ENCODE measurements around the gene ADARB2.

ADARB2 gene

DNA sequence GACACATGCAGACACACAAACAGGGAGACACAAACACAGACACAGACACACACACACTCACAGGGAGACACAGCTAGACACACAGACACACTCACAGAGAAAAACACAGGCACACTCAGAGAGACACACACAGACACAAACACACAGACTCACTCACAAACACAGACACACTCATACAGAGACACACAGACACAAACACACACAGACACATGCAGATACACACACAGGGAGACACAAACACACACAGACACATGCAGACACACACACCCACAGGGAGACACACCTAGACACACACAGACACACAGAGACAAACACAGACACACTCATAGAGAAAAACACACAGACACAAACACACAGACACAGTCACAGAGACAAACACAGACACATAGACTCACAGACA, 67.9 kb downstream of the ADARB2 start:
- no peak overlapping the region for H3K9ac ChIP-seq (ENCODE audit: low read length)
- no peaks in the 10 kb centered on the region for H3K4me1 ChIP-seq (ENCODE audit: control insufficient read depth, insufficient read depth, low read length)
- no peaks in the 10 kb centered on the region for H3K36me3 ChIP-seq (ENCODE audit: control insufficient read depth, insufficient read depth, low read length, severe bottlenecking)
- no peaks in the 10 kb centered on the region for H3K9me3 ChIP-seq (ENCODE audit: control insufficient read depth, low read length)
- H3K4me3 ChIP-seq (ENCODE audit: low read length), result no peak overlapping the region
- H3K27me3 ChIP-seq (replicated peaks; ENCODE audit: control insufficient read depth, insufficient read depth, low read length), result no peaks in the 10 kb centered on the region
- no peak for DNase-seq (ENCODE audit: low read depth)

DNA sequence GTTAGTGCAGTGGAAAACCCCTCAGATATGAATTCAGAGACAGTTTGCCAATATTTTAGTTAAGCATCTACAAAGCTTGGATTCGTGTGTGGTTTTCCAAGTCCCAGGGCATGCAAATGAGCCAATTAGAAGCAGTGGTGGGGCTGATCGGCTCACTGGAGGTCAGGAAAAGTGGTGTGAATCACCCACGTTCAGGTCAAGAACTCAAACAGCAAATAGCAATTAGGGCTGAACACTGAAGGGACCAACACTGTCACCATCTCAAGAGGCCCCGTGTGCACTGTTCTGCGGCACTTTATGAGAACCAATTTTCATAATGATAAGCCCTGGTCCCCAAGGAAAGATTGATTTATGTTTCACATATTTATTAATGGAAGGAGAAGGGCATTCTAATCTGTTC, 68.9 kb downstream of the ADARB2 start:
- no peak for DNase-seq (ENCODE audit: low read depth)
- no peaks in the 10 kb centered on the region for H3K27me3 ChIP-seq (replicated peaks; ENCODE audit: control insufficient read depth, insufficient read depth, low read length)
- H3K4me3 ChIP-seq (ENCODE audit: low read length), result no peak overlapping the region
- H3K9ac ChIP-seq (ENCODE audit: low read length), result no peak overlapping the region
- no peaks in the 10 kb centered on the region for H3K4me1 ChIP-seq (ENCODE audit: control insufficient read depth, insufficient read depth, low read length)
- no peaks in the 10 kb centered on the region for H3K36me3 ChIP-seq (ENCODE audit: control insufficient read depth, insufficient read depth, low read length, severe bottlenecking)
- no peaks in the 10 kb centered on the region for H3K9me3 ChIP-seq (ENCODE audit: control insufficient read depth, low read length)

DNA sequence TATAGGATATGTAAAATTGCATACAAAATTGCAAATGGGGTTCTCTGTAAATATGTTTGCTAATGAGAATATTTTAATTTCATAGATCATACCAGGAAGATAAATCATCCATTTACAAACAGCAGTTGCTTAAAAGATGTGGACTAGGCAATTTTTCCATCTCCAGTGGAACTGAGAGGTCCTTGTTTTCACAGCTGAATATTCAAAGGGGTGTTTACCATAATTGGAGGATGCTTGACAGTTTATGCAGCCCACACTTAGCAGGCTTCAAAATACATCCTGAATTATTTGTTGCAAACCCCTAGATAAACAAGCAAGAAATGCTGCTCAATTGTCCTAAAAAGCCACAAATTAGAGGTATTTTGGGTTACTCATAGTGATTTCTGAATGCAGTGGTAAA, 69.9 kb downstream of the ADARB2 start:
- no peak for DNase-seq (ENCODE audit: low read depth)
- Histone ChIP-seq H3K27me3 (replicated peaks; ENCODE audit: control insufficient read depth, insufficient read depth, low read length) (no peaks in the 10 kb centered on the region), H3K36me3 (ENCODE audit: control insufficient read depth, insufficient read depth, low read length, severe bottlenecking) (no peaks in the 10 kb centered on the region), H3K9me3 (ENCODE audit: control insufficient read depth, low read length) (no peaks in the 10 kb centered on the region), H3K4me1 (ENCODE audit: control insufficient read depth, insufficient read depth, low read length) (no peaks in the 10 kb centered on the region), H3K4me3 (ENCODE audit: low read length) (no peak overlapping the region), H3K9ac (ENCODE audit: low read length) (no peak overlapping the region)

DNA sequence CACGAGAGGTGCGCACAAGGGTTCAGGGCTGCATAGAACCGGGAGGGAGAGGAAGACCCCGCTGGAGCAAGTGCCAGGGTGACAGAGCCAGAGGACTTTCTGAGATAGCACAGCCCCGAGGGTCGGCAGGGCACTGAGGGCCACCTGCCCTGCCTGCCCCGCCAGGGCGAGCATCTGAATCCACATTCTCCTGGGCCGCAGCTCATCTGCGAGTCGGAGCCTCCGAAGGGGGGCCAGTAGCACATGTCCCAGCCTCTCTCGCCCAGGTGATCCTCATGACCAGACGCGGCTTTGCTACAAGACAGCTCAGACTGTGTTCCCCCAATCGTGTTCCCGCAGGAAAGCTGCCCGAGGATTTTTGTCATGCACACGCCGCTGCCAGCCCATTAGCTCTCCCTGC, 71.2 kb downstream of the ADARB2 start:
- Histone ChIP-seq H3K9ac (ENCODE audit: low read length) (no peak overlapping the region), H3K9me3 (ENCODE audit: control insufficient read depth, low read length) (no peaks in the 10 kb centered on the region), H3K36me3 (ENCODE audit: control insufficient read depth, insufficient read depth, low read length, severe bottlenecking) (no peaks in the 10 kb centered on the region), H3K4me3 (ENCODE audit: low read length) (no peak overlapping the region), H3K27me3 (replicated peaks; ENCODE audit: control insufficient read depth, insufficient read depth, low read length) (no peaks in the 10 kb centered on the region), H3K4me1 (ENCODE audit: control insufficient read depth, insufficient read depth, low read length) (no peaks in the 10 kb centered on the region)
- DNase-seq (ENCODE audit: low read depth), result no peak

DNA sequence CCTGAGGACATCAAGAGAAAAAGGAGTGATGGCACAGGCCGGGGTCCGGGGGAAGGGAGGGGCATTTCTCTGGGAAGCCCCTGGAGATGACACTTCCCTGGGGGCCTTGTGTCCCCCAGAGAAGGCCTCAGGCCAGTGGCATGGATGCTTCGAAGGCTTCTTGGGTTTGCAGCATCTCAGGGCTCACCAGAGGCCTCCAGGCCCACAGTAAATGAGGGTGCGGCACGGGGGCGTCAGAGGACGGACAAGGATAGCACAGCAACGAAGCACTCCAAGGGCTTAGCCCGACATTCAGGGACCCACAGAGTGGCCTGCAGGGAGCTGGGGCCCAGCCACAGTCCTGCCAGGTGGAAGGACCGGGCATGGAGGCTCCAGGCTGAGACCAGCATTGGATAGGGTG, 71.6 kb downstream of the ADARB2 start:
- H3K4me3 ChIP-seq (ENCODE audit: low read length), result no peak overlapping the region
- DNase-seq (ENCODE audit: low read depth), result no peak

DNA sequence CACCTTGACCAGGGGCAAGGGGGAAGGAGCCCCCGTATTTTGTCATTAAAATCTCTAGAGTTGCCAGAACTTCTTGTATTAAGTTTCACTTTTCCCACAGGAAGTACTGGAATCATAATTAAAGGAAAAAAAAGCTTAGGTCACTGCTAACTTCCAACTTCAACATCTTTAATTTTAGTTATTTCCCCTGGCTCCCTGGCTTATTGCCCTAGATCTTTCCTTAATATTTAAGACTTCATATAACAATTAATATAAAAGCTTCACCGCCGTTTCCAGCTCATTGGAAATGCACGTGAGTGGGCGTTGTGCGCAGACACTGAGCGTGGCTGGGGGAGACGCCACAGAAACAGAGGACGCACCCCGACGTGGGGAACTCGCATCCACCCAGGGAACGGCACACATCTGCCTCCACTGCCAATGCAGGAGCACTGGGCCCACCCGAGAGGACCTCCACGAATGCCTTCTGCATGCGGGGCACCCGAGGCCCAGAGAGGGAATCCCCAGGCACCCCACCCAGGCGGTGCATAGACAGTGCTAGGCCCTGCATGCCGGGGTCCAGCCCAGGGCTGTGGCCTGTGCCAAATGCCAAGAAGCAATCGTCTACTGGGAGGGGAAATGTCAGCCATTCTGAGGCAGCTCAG, 72.2 kb downstream of the ADARB2 start:
- no peak overlapping the region for H3K4me3 ChIP-seq (ENCODE audit: low read length)
- H3K36me3 ChIP-seq (ENCODE audit: control insufficient read depth, insufficient read depth, low read length, severe bottlenecking), result no peaks in the 10 kb centered on the region
- no peak overlapping the region for H3K9ac ChIP-seq (ENCODE audit: low read length)
- H3K9me3 ChIP-seq (ENCODE audit: control insufficient read depth, low read length), result no peaks in the 10 kb centered on the region
- no peaks in the 10 kb centered on the region for H3K27me3 ChIP-seq (replicated peaks; ENCODE audit: control insufficient read depth, insufficient read depth, low read length)
- DNase-seq (ENCODE audit: low read depth), result no peak
- no peaks in the 10 kb centered on the region for H3K4me1 ChIP-seq (ENCODE audit: control insufficient read depth, insufficient read depth, low read length)

More for the DNA sequence above, 71.6 kb downstream of the ADARB2 start:
- Histone ChIP-seq H3K4me1 (ENCODE audit: control insufficient read depth, insufficient read depth, low read length) (no peaks in the 10 kb centered on the region), H3K9ac (ENCODE audit: low read length) (no peak overlapping the region), H3K27me3 (replicated peaks; ENCODE audit: control insufficient read depth, insufficient read depth, low read length) (no peaks in the 10 kb centered on the region), H3K9me3 (ENCODE audit: control insufficient read depth, low read length) (no peaks in the 10 kb centered on the region), H3K36me3 (ENCODE audit: control insufficient read depth, insufficient read depth, low read length, severe bottlenecking) (no peaks in the 10 kb centered on the region)

DNA sequence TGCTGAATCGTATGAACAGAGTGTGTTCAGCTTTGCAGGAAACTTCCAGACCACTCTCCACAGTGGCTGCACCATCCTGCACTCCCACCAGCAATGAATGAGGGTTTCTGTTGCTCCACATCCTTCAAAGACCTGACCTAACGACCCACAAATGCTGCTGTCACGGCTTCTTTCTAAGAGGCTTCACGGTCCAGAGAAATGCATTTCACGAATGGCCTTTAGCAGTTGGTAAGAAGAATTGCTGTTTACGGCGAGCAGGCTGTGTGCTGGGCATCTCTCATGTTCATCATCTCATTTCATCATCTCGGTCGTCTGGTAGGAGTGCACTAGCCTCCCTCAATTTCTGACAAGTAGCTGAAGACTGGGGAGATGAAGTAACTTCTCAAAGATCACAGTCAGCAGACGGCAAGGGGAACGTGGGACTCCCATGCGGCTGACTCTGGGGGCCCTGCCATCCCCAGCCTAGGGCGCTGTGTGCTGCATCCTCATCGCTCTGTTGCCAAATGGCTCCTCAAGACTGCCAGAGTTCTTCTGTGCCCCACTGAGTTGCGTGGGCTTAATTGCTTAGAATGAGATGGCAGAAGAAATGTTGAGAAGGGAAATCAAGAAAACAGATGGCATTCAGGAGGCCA, 72.9 kb downstream of the ADARB2 start:
- H3K9ac ChIP-seq (ENCODE audit: low read length), result no peak overlapping the region
- H3K9me3 ChIP-seq (ENCODE audit: control insufficient read depth, low read length), result no peaks in the 10 kb centered on the region
- no peaks in the 10 kb centered on the region for H3K27me3 ChIP-seq (replicated peaks; ENCODE audit: control insufficient read depth, insufficient read depth, low read length)
- H3K4me3 ChIP-seq (ENCODE audit: low read length), result no peak overlapping the region
- DNase-seq (ENCODE audit: low read depth), result no peak
- H3K36me3 ChIP-seq (ENCODE audit: control insufficient read depth, insufficient read depth, low read length, severe bottlenecking), result no peaks in the 10 kb centered on the region
- no peaks in the 10 kb centered on the region for H3K4me1 ChIP-seq (ENCODE audit: control insufficient read depth, insufficient read depth, low read length)

DNA sequence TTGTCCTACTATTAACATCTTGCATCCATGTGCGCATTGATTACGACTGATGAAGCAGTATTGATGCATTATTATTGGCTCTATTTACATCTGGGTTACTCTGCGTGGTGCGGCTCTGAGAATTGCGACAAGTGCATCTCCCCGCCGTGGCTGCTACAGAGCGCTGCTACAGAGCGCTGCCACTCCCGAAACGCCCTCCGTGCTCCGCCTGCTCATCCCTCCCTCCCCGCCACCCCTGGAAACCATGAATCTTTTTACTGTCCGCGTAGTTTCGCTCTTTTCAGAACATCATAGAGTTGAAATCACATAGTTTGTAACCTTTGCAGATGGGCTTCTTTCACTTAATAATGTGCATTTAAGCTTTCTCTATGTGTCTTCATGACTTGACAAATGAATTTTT, 74.1 kb downstream of the ADARB2 start:
- H3K36me3 ChIP-seq (ENCODE audit: control insufficient read depth, insufficient read depth, low read length, severe bottlenecking), result no peaks in the 10 kb centered on the region
- H3K4me3 ChIP-seq (ENCODE audit: low read length), result no peak overlapping the region
- no peak for DNase-seq (ENCODE audit: low read depth)
- H3K9ac ChIP-seq (ENCODE audit: low read length), result no peak overlapping the region
- H3K27me3 ChIP-seq (replicated peaks; ENCODE audit: control insufficient read depth, insufficient read depth, low read length), result no peaks in the 10 kb centered on the region
- no peaks in the 10 kb centered on the region for H3K9me3 ChIP-seq (ENCODE audit: control insufficient read depth, low read length)
- H3K4me1 ChIP-seq (ENCODE audit: control insufficient read depth, insufficient read depth, low read length), result no peaks in the 10 kb centered on the region

DNA sequence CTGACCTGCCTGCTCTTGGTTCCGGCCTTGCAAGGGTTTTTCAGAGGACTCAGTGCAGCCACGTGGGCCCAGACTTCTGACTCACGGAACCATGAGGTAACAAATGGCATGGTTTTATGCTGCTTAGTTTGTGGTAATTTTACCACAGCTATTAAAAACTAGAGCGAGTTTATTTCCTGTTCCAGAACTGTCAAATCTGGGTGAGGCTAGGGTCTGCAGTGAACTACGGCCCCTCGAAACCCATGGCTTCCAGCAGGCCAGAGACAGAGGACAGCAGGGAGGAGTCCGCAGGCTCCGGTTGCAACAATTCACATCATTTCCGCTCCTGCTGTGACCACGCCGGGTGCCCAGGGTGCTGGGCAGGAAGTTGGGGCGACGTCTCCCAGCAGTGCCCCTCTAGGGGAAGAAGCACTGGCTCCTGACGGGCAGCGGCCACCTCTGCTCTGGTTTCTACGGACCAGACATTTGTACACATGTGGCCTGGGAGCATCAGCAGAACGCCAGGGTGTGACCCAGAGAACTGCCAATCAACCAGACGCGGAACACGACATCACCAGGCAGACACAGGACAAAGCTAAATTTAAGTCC, 74.8 kb downstream of the ADARB2 start:
- Histone ChIP-seq H3K9ac (ENCODE audit: low read length) (no peak overlapping the region), H3K4me1 (ENCODE audit: control insufficient read depth, insufficient read depth, low read length) (no peaks in the 10 kb centered on the region), H3K9me3 (ENCODE audit: control insufficient read depth, low read length) (no peaks in the 10 kb centered on the region), H3K27me3 (replicated peaks; ENCODE audit: control insufficient read depth, insufficient read depth, low read length) (no peaks in the 10 kb centered on the region), H3K36me3 (ENCODE audit: control insufficient read depth, insufficient read depth, low read length, severe bottlenecking) (no peaks in the 10 kb centered on the region), H3K4me3 (ENCODE audit: low read length) (no peak overlapping the region)
- no peak for DNase-seq (ENCODE audit: low read depth)

DNA sequence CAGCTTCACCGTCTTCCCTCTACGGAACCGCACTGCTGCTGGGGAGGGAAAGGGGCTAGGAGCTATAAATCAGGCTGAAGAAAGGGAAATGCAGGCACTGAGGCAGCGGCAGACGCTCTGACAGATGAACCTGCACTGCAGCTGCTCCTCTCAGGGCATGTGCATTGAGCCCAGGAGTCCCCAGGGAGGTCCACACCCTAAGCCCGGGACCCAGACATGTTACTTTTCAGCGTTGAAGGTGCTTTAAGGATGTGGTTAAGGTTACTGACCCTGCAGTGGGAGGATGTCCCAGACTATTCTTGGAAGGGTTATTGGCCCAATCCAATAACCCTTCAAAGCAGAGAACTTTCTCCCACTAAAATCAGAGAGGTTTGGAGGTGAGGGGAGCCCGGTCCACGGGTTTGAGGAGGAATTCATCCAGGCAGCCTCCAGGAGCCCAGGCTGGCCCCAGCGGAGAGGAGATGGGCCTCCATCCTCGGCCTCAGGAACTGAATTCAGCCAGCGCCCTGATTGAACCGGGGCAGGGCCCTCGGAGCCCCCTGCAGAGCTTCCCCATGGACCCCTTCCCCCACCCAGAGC, 75.4 kb downstream of the ADARB2 start:
- H3K36me3 ChIP-seq (ENCODE audit: control insufficient read depth, insufficient read depth, low read length, severe bottlenecking), result no peaks in the 10 kb centered on the region
- no peak for DNase-seq (ENCODE audit: low read depth)

DNA sequence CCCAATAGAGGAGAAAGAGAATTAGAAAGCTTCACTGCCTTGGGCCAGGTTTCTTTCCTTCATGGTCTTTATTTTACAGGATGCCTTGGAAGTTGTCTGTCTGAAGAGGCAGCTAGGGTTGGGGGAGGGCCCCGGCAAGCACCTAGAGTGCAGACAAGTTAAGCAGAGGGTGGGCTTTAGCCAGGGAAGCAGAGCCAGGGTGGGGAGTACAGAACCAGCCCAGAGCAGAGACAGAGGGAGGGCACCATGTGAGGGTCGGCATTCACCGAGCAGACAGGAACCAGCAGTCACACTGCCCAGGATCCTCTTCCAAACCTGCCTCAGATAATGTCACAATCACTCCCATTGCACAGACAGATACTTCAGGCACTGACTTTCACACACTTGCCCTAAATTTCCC, 75.9 kb downstream of the ADARB2 start:
- Histone ChIP-seq H3K9ac (ENCODE audit: low read length) (no peak overlapping the region), H3K4me3 (ENCODE audit: low read length) (no peak overlapping the region)

More for the DNA sequence above, 75.4 kb downstream of the ADARB2 start:
- Histone ChIP-seq H3K9ac (ENCODE audit: low read length) (no peak overlapping the region), H3K4me1 (ENCODE audit: control insufficient read depth, insufficient read depth, low read length) (no peaks in the 10 kb centered on the region), H3K4me3 (ENCODE audit: low read length) (no peak overlapping the region), H3K9me3 (ENCODE audit: control insufficient read depth, low read length) (no peaks in the 10 kb centered on the region), H3K27me3 (replicated peaks; ENCODE audit: control insufficient read depth, insufficient read depth, low read length) (no peaks in the 10 kb centered on the region)

More for the DNA sequence above, 75.9 kb downstream of the ADARB2 start:
- no peak for DNase-seq (ENCODE audit: low read depth)
- Histone ChIP-seq H3K27me3 (replicated peaks; ENCODE audit: control insufficient read depth, insufficient read depth, low read length) (no peaks in the 10 kb centered on the region), H3K36me3 (ENCODE audit: control insufficient read depth, insufficient read depth, low read length, severe bottlenecking) (no peaks in the 10 kb centered on the region), H3K4me1 (ENCODE audit: control insufficient read depth, insufficient read depth, low read length) (no peaks in the 10 kb centered on the region), H3K9me3 (ENCODE audit: control insufficient read depth, low read length) (no peaks in the 10 kb centered on the region)

Data from adipocyte (in vitro differentiated cells).